SK-N-MC (cell line): ENCODE results near the gene PCSK1.

Experiments used
- EZH2 ChIP-seq: fragments of 200-600 bp; sonication (generic); IDR thresholded peaks from one replicate; pipeline ENCODE4 v1.6.1; 2017; ENCODE audit warnings: antibody characterized with exemption
- FOXP2 ChIP-seq: optimal IDR thresholded peaks from 2 replicates; pipeline ENCODE3; 2011; ENCODE audit warnings: mild to moderate bottlenecking, moderate library complexity; ENCODE audit not compliant: insufficient read depth; ENCODE audit errors: extremely low read length, control extremely low read depth
- POLR2AphosphoS5 ChIP-seq: IDR thresholded peaks from 2 replicates; pipeline ENCODE4 v1.6.1; 2012; ENCODE audit warnings: mild to moderate bottlenecking, low read depth, low read length, borderline replicate concordance

GRCh38 chr5:96470785-96471184 lies 37.7 kb upstream of the PCSK1 start:
- TF ChIP-seq POLR2AphosphoS5, result no peak
- no peak for TF ChIP-seq EZH2
- TF ChIP-seq FOXP2, result no peak
